Measurements from ENCODE around the gene NKAIN2.

NKAIN2 gene

GRCh38 chr6:124524491-124525200 is 721.0 kb downstream of the NKAIN2 start:
- H3K4me3 ChIP-seq (ENCODE audit: low read depth, low read length): no peak overlapping the region
- in situ Hi-C loops (cut with HindIII; ENCODE audit: low sequenced_read_pairs): no loop called here
- no peak for TF ChIP-seq CTCF (IDR thresholded peaks at IDR 0.05; ENCODE audit: low read depth, low read length)
- DNase-seq (ENCODE audit: low read depth, low spot score): no peak

- no peak overlapping the region for H3K4me3 ChIP-seq (ENCODE audit: low read depth, low read length)
- TF ChIP-seq CTCF (IDR thresholded peaks at IDR 0.05; ENCODE audit: low read depth, low read length): no peak
- no peak for DNase-seq (ENCODE audit: low read depth, low spot score)
- in situ Hi-C loops (cut with HindIII; ENCODE audit: low sequenced_read_pairs): no loop called here
These were observed 727.3 kb downstream of the NKAIN2 start for GRCh38 chr6:124530926-124531325.

GRCh38 chr6:124535299-124535698 is 731.6 kb downstream of the NKAIN2 start:
- in situ Hi-C loops (cut with HindIII; ENCODE audit: low sequenced_read_pairs): no loop called here
- H3K4me3 ChIP-seq (ENCODE audit: low read depth, low read length): no peak overlapping the region
- DNase-seq (ENCODE audit: low read depth, low spot score): no peak
- no peak for TF ChIP-seq CTCF (IDR thresholded peaks at IDR 0.05; ENCODE audit: low read depth, low read length)

- DNase-seq (ENCODE audit: low read depth, low spot score): peak; percentile 39
These were observed 732.1 kb downstream of the NKAIN2 start for GRCh38 chr6:124535746-124536145.

GRCh38 chr6:124536157-124536841 is 732.6 kb downstream of the NKAIN2 start:
- no peak overlapping the region for H3K4me3 ChIP-seq (ENCODE audit: low read depth, low read length)
- DNase-seq (ENCODE audit: low read depth, low spot score): no peak
- no peak for TF ChIP-seq CTCF (IDR thresholded peaks at IDR 0.05; ENCODE audit: low read depth, low read length)
- in situ Hi-C loops (cut with HindIII; ENCODE audit: low sequenced_read_pairs): no loop called here

More at GRCh38 chr6:124535746-124536145, 732.1 kb downstream of the NKAIN2 start:
- H3K4me3 ChIP-seq (ENCODE audit: low read depth, low read length): no peak overlapping the region
- TF ChIP-seq CTCF (IDR thresholded peaks at IDR 0.05; ENCODE audit: low read depth, low read length): no peak
- in situ Hi-C loops (cut with HindIII; ENCODE audit: low sequenced_read_pairs): no loop called here

- in situ Hi-C loops (cut with HindIII; ENCODE audit: low sequenced_read_pairs): no loop called here
- peak; percentile 33 for DNase-seq (ENCODE audit: low read depth, low spot score)
- H3K4me3 ChIP-seq (ENCODE audit: low read depth, low read length): no peak overlapping the region
- no peak for TF ChIP-seq CTCF (IDR thresholded peaks at IDR 0.05; ENCODE audit: low read depth, low read length)
These were observed 733.2 kb downstream of the NKAIN2 start for GRCh38 chr6:124536842-124537191.
